ENCODE results near the gene CACNA1G.

- TF ChIP-seq EZH2 (IDR thresholded peaks at IDR 0.05; ENCODE audit: insufficient read depth, poor library complexity, severe bottlenecking) (no peak), EZH2phosphoT487 (IDR thresholded peaks at IDR 0.05; ENCODE audit: insufficient read depth, low read depth) (no peak)
Measured at GRCh38 chr17:50641357-50641756, 80.8 kb downstream of the CACNA1G start.
